Stimulated activated CD8-positive, alpha-beta memory T cell treated with anti-CD3 and anti-CD28 coated beads, Interleukin-12 subunit alpha, Interleukin-12 subunit beta, amount 100 ng/mL, for 24 hours (primary cell): Measurements from ENCODE around the gene SNAPC3.
"Not testable (repeated sequence)": the region's sequence is repeated elsewhere in the genome, so short reads cannot be mapped to it uniquely, and the experiment has no call there.

Experiments
- DNase-seq: peaks from one replicate; pipeline ENCODE4 v3.0.0-alpha.2; 2020; ENCODE audit errors: extremely low read depth

SNAPC3 gene

DNA sequence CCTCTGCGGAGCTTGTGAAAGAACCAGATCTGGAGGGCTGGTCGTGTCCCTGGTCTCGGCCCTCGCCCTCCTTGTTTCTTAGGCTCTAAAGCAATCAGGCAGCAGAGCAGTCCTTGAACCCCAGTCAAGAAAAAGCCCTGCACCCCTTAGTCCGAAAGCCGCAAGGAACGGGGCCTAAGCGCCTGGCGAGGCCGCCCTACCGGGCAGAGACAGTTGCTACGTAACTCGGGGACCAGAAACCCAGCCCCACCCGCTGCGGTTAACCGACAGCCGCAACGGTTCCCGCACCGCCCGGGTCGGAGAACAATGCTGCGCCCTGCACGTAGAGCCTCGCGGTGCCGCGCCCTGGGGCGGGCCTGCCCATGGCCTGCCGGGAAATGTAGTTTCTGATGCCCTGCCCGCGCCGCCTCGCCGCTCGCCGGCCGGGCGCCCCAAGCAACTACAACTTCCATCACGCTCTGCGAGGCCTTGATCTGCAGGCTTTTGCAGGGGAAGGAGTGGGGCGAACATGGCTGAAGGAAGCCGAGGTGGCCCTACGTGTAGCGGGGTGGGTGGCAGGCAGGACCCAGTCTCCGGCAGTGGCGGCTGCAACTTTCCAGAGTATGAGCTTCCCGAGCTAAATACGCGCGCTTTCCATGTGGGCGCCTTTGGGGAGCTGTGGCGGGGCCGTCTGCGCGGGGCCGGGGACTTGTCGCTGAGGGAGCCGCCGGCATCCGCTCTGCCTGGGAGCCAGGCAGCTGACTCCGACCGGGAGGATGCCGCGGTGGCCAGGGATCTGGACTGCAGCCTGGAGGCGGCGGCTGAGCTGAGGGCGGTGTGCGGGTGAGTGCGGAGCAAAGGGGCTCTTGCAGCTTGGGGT is at the start of gene SNAPC3:
TSS of gene SNAPC3 (plus strand) at position 505 of the 859 bp plus-strand sequence. CDS start at position 509, 4 bp downstream.
- DNase-seq = peak; percentile 72

DNA sequence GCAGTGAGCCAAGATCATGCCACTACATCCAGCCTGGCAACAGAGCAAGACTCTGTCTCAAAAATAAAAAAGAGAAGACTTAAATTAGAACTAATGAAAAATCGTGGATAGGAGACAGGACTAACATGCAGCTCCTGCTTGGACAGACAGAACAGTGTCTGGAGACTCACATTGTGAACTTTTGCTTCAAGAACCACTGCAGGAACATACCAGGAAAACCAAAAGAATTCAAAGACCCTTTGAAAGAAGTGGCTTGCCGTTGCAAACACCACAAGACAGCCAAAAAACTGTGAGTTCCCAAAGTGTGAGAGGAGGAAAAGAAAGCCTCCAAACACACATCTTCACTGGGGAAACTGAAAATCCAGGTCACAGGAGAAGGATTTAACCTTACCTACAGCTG is 48.8 kb upstream of the SNAPC3 start:
- DNase-seq = no peak

DNA sequence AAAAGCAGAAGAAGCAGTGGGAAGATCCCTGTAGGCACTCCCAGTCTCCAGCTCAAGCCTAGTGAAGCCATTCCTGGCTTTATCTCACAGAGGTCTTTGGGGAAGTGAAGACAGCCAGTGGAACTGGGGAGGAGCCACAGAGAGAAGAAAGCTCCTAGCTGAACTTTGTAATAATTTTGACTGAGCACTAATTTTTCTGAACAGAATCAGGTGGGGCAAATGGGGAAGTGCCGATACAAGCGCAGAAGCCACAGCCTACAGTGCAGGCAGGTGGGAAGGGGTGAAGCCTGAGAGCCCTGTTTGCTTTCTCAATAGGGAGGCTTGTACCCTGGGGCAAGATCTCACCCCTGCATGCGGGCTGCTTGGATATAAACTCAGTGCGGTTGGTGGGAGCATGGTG is 48.4 kb upstream of the SNAPC3 start:
- no peak for DNase-seq

DNA sequence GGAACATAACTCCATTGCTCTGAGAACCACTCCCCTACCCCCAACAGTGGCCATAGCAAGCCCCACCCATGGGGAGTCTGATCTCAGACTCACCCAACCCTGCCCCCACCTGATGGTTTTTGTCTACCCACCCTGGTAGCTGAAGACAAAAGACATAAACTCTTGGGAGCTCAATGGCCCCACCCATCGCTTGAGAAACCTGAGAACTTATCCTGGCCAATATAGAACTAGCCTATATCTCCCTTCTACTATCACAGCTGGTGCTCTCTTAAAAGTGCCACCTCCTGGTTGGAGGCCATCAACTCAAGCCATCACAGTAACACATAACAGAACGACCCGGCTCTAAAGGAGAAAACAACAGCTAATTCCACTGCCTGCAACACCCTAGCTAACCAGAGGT is 47.9 kb upstream of the SNAPC3 start:
- no peak for DNase-seq

DNA sequence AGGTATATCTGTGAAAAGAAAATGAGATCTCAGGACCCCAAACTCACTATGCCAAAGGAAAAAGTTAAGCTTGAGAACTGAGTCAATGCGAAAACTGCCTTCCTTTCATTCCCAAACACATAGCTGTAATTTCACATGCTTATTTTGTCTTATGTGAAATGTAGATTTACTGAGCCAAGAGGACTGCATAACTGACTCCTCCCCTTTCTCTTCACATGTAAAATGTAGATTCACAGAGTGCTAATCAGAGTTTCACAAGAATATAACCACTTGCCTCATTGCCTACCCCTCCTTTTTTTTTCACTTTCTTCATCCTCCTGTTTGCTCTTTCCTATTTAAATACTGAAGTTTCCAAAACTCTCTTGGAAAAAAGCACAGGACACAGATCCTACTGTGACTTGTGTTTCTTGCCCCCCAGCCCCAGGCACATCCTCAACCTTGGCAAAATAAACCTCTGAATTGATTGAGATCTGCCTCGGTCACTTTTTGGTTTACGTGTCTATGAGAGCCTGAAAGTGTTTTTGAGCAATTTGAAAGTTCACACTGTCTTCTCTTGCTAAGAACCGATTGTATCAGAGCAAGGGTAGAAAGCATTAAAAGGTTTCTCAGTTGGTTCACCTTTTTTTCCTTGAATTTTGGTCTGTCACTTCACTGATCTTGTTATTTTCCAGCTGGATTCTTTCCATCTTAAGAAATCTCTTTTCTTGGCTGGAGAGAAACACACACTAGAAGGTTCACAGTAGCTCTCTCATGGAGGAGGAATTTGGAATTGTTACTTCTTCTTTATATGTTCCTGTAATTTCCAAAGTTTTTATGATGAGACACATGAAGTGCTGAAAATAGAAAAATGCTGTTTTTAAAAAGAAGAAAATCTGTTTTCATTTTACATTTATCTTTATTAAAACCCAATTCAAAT is 44.8 kb upstream of the SNAPC3 start:
- no peak for DNase-seq

DNA sequence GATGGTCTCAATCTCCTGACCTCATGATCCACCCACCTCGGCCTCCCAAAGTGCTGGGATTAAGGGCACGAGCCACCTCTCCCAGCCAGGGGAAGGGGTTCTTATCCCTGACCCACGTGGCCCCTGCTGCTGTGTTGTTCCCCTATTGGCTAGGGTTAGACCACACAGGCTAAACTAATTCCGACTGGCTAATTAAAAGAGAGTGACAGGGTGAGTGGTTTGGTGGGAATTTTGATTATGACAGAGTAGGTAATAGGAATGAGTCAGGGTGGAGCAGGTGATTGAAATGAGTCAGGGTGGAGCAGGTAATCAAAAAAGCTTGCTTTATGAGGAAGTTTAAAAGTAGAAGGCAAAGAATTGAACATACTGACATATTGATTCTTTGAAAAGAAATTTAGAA is 43.4 kb upstream of the SNAPC3 start:
- not testable (repeated sequence) for DNase-seq

DNA sequence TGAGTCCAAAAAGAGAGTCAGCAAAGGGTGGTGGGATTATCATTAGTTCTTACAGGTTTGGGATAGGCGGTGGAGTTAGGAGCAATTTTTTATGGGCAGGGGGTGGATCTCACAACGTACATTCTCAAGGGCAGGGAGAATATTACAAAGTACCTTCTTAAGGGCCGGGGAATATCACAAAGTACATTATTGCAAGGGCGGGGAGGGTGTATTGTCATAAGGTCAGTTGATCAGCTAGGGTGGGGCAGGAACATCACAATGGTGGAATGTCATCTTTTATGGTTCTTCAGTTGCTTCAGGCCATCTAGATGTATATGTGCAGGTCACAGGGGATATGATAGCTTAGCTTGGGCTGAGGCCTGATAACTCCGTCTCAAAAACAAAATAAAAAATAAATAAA is 42.8 kb upstream of the SNAPC3 start:
- DNase-seq = not testable (repeated sequence)

DNA sequence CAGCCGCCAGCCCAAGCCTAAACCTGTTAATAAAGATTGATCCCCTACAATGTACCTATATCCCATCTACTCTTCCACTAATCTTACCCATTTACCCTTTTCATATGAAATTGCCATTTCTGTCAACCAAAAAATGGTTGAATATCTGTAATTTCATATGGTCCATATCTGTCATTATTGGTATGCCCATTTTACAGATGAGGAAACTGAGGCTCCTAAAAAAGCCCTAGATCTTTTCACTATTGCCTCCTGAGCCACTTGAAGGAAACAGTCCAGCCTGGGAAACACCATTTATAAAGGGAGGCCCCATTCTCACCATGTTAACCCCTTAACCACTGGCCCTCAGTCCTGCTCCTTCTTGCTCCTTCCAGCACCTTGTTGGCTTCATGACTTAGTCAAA is 41.2 kb upstream of the SNAPC3 start:
- DNase-seq = no peak

DNA sequence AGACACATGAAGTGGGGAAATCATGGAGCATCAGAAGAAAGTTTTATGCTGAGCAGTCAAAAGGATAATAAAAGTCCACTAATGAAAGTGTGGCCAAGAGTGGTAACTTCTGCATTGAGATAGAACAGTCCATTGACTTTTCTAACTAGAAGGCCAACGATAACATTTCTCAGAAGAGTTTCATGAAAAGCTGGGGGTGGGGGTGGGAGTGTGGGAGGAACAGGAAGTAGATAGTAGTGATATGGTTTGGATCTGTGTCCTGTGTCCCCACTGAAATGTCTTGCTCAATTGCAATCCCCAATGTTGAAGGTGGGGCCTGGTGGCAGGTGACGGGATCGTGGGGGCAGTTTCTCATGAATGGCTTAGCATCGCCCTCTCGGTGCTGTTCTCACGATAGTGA is 36.2 kb upstream of the SNAPC3 start:
- DNase-seq = no peak

DNA sequence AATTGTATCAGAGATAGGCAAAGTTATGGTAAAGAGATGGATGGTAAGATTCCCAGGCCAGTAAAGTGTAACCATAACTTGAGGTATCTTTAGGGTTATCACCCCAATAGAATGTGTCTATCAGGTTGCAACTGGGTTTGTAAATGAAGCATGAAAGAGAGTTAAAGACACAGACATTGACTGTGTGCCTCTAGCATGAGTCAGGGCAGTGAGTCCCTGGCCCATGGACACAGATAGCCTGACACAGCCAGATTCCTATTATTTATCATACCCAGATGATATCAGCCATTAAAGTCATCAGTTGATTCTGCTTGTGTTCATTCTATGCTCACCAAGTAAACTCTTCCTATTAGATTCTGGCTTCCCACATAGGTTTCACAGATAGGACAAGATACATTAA is 33.5 kb upstream of the SNAPC3 start:
- DNase-seq = no peak

DNA sequence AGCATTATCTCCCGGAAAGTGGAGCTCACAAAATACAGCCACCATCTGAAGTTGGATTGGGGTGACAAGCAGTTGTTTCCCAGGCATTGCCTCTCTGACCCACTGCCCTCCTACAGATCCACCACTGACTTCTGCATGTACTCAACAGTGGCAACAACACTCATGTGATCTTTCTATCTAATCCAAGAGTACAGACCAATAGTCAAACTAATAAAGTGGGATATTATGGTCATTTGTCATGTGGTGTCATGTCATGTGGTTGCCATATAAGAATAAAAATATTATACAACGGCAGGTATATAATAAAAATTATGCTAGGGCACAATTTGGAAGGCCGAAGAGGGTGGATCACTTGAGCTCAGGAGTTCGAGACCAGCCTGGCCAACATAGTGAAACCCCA is 33.0 kb upstream of the SNAPC3 start:
- DNase-seq = no peak

DNA sequence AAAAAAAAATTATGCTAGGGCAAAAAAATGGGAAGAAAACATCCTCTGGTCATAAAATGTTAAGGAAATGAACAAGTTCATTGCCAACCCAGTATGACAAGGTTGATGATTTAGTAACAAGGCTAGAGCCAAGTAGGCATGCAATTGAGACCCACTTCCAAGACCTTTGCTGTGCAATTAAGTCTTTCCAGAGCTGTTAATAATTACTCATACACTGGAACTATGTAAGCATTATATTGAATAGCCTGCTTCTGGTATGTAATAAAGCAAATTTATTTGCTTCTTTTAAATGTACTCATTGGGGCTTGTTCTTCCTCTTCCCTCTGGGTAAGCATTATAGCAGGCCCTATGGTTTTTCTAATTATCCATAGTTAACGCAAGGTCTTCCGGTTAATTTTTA is 32.5 kb upstream of the SNAPC3 start:
- no peak for DNase-seq

DNA sequence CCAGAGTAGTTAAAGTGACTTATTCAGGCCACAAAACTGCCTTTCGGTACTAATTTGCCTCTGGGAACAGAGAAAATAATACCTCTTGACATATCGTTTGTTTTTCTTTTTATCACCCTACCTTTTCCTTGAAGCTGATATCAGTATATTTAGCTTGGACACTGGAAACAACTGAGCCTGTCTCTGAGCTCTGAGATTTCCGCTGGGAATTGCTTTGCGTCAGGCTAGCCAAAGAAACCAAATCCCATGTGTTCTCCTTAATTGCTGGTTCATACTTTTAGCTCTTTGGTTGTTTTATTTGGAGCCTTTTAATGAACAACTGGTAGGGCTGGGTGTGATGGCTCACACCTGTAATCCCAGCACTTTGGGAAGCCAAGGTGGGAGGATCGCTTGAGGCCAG is 30.3 kb upstream of the SNAPC3 start:
- no peak for DNase-seq

DNA sequence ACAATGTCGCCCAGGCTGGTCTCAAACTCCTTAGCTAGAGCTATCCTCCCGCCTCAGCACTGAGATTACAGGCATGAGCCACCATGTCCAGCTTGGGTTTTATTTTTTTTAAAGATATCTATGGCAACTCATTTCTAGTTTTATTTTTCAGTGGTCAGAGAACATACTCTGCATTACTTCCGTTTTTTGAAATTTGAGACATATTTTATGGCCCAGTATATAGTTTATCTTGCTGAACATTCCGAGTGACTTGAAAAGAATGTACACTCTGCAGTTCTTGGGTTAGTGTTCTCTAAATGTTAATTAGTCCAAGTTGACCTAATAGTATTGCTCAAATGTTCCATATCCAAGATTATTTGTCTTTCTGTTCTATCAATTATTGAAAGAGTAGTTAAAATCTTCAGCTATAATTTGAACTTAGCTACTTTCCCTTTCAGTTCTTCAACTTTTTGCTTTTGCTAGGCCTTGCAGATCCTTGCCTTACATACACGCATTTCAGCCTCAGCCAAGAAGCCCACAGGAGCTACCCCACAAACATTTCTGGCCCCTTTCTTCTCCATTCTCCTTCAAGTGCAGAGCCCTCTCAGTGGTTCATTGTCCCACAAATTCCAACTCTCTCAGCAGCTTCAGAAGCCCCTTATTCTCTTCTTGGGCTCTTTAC is 22.3 kb upstream of the SNAPC3 start:
- no peak for DNase-seq

DNA sequence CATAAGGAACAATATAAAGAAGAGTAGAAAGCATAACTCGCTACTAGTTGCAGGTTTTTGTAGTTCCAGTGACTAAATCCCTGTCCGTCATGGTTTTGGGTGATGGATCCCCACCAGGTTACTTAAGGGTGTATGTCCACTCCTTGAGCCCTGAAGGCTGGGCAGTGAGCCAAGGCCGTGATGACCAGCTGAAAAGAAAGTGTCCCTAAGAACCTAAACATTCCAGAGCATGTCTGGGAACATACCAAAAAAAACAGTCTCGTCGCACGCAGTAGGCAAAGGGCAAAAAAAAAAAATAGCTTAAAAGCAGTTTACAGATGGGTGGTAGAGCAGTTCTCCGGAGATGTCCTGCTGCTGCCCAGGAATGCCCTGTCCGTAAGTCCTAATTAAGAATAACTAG is 21.4 kb upstream of the SNAPC3 start:
- DNase-seq = no peak

DNA sequence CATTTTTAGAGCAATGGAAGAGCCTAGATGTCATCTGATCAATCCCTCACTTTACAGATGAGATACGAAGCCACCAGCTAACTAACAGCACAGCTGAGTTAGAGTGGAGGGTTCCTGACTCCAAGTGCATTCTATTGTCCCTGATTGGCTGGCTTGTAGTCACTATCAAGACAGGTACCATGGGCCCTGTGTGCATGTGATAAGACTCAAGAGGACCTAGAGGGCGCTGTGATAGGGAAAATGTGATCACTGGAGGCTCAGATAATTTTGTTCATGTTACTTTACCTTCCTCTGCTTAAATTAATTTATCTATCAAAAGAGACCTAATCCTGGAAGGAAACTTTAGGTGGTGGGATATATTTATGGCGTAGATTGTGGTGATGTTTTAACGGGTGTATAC is 19.5 kb upstream of the SNAPC3 start:
- no peak for DNase-seq

DNA sequence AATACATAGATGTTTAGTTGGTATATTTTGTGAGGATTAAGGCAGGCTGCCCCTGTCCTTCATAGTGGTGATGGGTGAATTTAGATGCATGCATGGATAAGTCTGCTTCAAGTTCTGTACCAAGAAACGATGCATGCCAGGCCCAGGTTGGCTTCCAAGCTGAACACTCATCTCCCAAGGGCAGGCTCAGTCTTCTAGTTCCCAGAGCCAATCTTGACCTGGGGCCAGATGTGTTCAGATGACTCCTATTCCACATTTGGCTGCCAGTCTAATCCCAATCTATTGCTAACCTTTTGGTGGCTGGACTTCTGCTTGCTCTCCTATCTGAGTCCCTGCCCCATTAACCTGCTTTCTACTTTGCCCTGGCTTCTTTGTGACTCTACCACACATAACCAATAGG is 18.5 kb upstream of the SNAPC3 start:
- DNase-seq = no peak

DNA sequence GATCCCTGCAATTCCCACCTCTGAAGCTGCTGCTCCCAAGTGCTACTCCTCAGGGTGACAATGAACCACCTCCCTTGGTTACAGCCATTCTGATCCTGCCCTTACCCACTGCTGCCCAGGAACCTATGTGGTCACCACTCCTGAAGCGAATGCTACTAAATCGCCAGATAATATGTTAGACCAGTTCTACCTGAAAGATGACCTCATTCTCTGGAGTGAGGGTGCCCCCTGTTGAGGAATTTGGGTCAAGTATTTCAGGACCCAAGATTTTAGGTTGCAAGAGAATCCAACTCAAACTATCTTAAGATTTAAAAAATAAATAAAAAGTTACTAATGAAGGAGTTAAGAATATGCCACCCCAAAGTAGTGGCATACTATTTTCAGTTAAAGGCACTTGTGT is 5.8 kb upstream of the SNAPC3 start:
- DNase-seq = no peak

DNA sequence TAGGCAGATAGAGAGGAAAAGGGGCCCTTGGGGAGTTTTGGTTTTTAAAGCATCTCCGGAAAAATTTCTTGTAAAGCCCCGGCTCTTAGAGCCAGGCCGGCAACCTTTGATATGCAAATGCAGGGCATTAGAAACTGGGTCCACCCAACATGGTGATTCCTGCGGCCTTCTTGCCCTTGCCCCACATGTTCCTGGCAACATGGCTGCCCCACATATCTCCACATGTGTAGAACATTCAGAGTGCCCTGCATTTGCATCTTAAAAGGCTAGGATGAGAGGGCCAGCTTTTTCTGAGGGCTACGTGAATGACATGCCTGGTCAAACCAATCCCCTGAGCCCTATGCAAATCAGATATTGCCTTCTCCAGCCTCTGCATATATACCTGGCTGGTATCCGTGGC is 5.0 kb upstream of the SNAPC3 start:
- DNase-seq = no peak

DNA sequence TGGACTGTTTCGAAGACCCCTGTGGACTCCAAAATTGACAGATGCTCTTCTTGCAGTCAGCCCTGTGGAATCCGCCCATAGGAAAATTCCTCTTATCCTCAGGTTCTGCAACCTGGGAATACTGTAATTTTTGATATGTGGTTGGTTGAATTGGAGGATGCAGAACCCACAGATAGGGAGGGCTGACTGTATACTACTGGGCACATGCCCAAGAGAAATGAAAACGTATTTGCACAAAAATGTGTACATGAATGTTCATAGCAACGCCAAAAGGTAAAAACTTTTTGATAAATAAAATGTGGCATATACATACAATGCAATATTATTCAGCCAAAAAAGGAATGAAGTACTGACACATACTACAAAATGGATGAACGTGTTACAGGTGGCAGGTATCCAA is 1.9 kb upstream of the SNAPC3 start:
- DNase-seq = no peak

DNA sequence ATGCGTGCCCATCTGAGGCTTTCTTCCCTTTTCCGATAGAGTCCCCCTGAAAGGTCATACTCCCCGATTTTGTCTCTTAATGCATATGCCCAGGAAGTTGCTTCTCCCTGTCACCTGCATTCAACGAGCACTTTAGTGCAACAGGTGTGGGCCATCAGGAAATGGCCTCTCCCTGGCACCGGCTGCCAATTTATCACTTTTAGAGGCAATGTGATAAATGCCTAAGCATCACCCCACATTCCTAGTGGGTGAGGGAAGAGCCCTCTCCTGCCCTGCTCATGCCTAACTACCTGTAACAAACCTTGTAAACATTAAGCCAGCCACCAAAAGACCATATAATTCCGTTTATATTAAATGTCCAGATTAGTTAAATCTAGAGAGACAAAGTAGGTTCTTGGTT is 1.1 kb upstream of the SNAPC3 start:
- no peak for DNase-seq

DNA sequence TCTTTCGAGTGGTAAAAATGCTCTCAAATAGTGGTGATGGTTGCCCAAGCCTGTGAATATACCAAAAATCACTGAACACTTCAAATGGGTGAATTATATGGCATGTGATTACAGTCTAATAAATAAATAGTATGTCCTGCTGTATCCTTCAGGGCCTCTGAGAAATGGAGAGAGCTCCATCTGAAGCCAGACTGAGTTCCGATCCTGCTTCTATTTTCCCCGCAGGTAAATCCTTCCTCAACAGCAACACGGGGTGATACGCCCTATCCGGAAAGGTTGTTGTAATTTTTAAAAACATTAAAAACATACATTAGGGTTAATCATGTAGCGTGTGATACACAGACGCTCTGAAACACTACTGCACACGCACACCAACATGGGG is 695 bp upstream of the SNAPC3 start:
- no peak for DNase-seq
